Measurements from ENCODE around the gene KCNH6.

KCNH6 gene

GRCh38 chr17:63519972-63520882 lies 2.9 kb upstream of the KCNH6 start:
- TF ChIP-seq CTCF (conservative IDR thresholded peaks at IDR 0.05), result no peak
- H3K27ac ChIP-seq, result peak overlapping the region; percentile 100

- H3K27ac ChIP-seq, result peak overlapping the region; percentile 100
- no peak for TF ChIP-seq CTCF (conservative IDR thresholded peaks at IDR 0.05)
Measured at GRCh38 chr17:63524051-63524450, 893 bp downstream of the KCNH6 start.

- peak overlapping the region; percentile 100 for H3K27ac ChIP-seq
- TF ChIP-seq CTCF (conservative IDR thresholded peaks at IDR 0.05), result peak; percentile 28; the same call in 1 of the 2 replicates
Measured at GRCh38 chr17:63525190-63525946, 2.2 kb downstream of the KCNH6 start.

GRCh38 chr17:63526861-63527260 lies 3.7 kb downstream of the KCNH6 start:
- H3K27ac ChIP-seq, result peak overlapping the region; percentile 10; the same call in 1 of the 2 replicates
- TF ChIP-seq CTCF (conservative IDR thresholded peaks at IDR 0.05), result no peak

GRCh38 chr17:63528183-63528582 lies 5.0 kb downstream of the KCNH6 start:
- TF ChIP-seq CTCF (conservative IDR thresholded peaks at IDR 0.05), result no peak
- 0 out of 2 replicates have a peak overlapping the region, but pooled peaks have one; percentile 10 for H3K27ac ChIP-seq

- peak overlapping the region; percentile 40; the same call in 1 of the 2 replicates for H3K27ac ChIP-seq
- TF ChIP-seq CTCF (conservative IDR thresholded peaks at IDR 0.05), result no peak
Measured at GRCh38 chr17:63529711-63530556, 6.8 kb downstream of the KCNH6 start.

Data from VCaP (cell line).